Nephron (organoid): ENCODE data around the gene DDX21.
"Not testable (repeated sequence)": the region's sequence is repeated elsewhere in the genome, so short reads cannot be mapped to it uniquely, and the experiment has no call there.

Source experiments
- H3K27ac Mint-ChIP-seq, 3 experiments: 2 replicates each; pipeline ENCODE4 v1.8.0; 2020; ENCODE audit warnings: mixed read lengths in 3 of 3, mild to moderate bottlenecking in 2 of 3, moderate library complexity in 1 of 3
- H3K27me3 Mint-ChIP-seq: 2 replicates; pipeline ENCODE4 v1.8.0; 2021; ENCODE audit warnings: low read depth, mild to moderate bottlenecking, moderate library complexity, mixed read lengths
- H3K36me3 Mint-ChIP-seq: 2 replicates; pipeline ENCODE4 v1.8.0; 2020; ENCODE audit warnings: low read depth, mixed read lengths
- H3K4me1 Mint-ChIP-seq: 2 replicates; pipeline ENCODE4 v1.8.0; 2020; ENCODE audit warnings: mixed read lengths
- H3K4me3 Mint-ChIP-seq, 3 experiments: 2 replicates each; pipeline ENCODE4 v1.8.0; 2020; ENCODE audit warnings: mild to moderate bottlenecking in 3 of 3, mixed read lengths in 3 of 3, moderate library complexity in 2 of 3
- H3K9me3 Mint-ChIP-seq: 2 replicates; pipeline ENCODE4 v1.8.0; 2020; ENCODE audit warnings: mixed read lengths
- TF ChIP-seq, protein P1 (sequence below), 3 experiments: fragments of 200-600 bp; sonication (generic); IDR thresholded peaks; one replicate each; pipeline ENCODE4 v1.5.0; 2021; ENCODE audit warnings: antibody characterized with exemption in 3 of 3; ENCODE audit not compliant: unreplicated experiment in 3 of 3

Gene DDX21

DNA sequence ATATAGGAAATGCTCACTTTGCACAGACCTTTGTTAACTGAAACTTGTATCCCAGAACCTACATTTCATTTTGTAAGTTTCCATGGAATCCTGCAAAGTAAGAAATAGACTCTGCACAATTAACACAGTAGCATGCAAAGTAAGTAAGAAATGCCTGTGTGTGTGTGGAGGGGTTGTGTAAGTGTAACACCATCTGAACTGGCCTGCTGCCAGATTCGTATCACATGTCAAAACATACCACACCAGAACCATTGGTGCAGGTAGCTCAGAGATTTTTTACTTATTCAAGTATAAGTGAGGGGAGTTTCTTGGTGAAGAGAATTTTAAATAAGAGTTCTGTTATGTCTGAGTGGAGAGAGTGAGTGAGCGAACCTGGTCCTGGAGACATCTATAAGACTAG is 17.9 kb upstream of the DDX21 start:
- H3K9me3 Mint-ChIP-seq: no peaks in the 10 kb centered on the region
- no peak overlapping the region for H3K4me3 Mint-ChIP-seq
- peaks cover 5% of the 10 kb centered on the region for H3K4me1 Mint-ChIP-seq
- no peak overlapping the region for H3K27ac Mint-ChIP-seq
- peaks cover 46% of the 10 kb centered on the region for H3K36me3 Mint-ChIP-seq
- TF ChIP-seq, protein P1, sequence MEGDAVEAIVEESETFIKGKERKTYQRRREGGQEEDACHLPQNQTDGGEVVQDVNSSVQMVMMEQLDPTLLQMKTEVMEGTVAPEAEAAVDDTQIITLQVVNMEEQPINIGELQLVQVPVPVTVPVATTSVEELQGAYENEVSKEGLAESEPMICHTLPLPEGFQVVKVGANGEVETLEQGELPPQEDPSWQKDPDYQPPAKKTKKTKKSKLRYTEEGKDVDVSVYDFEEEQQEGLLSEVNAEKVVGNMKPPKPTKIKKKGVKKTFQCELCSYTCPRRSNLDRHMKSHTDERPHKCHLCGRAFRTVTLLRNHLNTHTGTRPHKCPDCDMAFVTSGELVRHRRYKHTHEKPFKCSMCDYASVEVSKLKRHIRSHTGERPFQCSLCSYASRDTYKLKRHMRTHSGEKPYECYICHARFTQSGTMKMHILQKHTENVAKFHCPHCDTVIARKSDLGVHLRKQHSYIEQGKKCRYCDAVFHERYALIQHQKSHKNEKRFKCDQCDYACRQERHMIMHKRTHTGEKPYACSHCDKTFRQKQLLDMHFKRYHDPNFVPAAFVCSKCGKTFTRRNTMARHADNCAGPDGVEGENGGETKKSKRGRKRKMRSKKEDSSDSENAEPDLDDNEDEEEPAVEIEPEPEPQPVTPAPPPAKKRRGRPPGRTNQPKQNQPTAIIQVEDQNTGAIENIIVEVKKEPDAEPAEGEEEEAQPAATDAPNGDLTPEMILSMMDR (IDR thresholded peaks at IDR 0.05; ENCODE audit: unreplicated experiment in 3 of 3): no peak
- no peaks in the 10 kb centered on the region for H3K27me3 Mint-ChIP-seq

DNA sequence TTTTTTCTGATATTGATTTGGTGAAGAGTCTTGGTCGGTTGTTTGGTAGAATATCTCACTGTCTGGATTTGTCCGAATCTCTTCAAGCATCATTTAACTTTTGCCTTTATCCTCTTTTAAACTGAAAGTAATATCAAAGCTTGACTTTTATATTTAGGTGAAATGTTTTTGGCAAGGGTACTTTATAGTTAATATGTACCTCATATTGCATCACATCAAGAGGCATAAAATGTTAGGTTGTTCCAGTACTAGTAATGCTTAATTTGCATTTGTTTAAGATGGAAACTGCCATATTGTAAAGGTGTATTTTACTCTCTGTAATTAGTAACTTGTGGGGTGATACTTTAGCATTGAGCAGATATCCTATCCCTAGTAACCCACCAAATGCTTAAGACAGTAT is 17.1 kb upstream of the DDX21 start:
- Mint-ChIP-seq H3K4me3 (no peak overlapping the region), H3K27ac (no peak overlapping the region), H3K9me3 (no peaks in the 10 kb centered on the region), H3K27me3 (no peaks in the 10 kb centered on the region), H3K36me3 (peaks cover 46% of the 10 kb centered on the region), H3K4me1 (peaks cover 5% of the 10 kb centered on the region)
- TF ChIP-seq, protein P1 (IDR thresholded peaks at IDR 0.05; ENCODE audit: unreplicated experiment in 3 of 3): no peak

DNA sequence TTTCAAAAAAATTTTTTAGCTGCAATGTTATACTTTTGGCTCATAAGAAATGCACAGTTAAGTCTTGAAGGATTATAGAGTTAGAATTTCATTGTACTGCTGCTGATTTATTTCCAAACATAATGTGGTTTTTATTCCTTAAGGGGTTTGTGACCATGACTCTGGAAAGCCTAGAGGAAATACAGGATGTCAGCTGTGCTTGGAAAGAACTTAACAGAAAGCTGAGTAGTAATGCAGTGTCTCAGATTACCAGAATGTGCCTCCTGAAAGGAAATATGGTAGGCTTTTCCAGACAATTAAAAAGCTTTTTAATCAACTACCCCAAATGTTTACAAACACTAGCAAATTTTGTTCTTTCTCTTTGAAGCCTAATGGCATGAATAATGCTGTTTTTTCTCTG is 15.1 kb upstream of the DDX21 start:
- H3K9me3 Mint-ChIP-seq, H3K27me3 Mint-ChIP-seq, H3K4me1 Mint-ChIP-seq, H3K4me3 Mint-ChIP-seq: not testable (repeated sequence)
- H3K36me3 Mint-ChIP-seq: peaks cover 38% of the 10 kb centered on the region
- peak overlapping the region in 1 of 3 experiments; percentile 60 for H3K27ac Mint-ChIP-seq

DNA sequence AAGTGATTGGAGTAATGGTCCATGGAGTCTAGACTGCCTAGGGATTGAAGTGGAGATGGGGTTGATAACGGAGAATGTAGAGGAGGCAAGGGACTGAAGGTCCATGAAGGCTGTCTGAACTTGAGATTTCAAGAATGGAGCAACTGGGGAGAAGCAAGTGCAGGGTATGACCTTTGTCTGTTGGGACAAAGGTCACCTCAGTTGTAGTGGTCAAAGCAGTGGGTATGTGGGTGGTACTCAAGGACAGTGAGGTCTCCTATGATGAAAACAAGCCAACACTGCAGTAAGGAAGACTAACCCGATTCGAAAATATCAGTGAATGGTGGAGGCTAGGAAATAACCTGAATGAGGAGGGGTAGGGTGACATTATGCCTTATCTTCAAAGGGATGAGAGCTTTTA is 5.4 kb upstream of the DDX21 start:
- peaks cover 22% of the 10 kb centered on the region for H3K36me3 Mint-ChIP-seq
- peaks cover under 1% of the 10 kb centered on the region for H3K4me1 Mint-ChIP-seq
- no peak overlapping the region for H3K27ac Mint-ChIP-seq
- H3K27me3 Mint-ChIP-seq: no peaks in the 10 kb centered on the region
- TF ChIP-seq, protein P1 (IDR thresholded peaks at IDR 0.05; ENCODE audit: unreplicated experiment in 3 of 3): no peak
- H3K4me3 Mint-ChIP-seq: no peak overlapping the region
- no peaks in the 10 kb centered on the region for H3K9me3 Mint-ChIP-seq

DNA sequence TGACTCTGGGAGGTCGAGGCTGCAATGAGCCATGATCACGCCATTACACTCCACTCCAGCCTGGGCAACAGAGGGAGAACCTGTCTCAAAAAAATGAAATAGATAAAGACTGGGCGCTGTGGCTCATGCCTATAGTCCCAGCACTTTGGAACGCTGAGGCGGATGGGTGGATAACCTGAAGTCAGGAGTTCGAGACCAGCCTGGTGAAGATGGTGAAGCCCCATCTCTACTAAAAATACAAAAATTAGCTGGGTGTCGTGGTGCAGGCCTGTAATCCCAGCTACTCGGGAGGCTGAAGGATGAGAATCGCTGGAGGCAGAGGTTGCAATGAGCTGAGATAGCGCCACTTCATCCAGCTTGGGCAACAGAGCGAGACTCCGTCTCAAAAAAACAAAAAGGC is 1.1 kb upstream of the DDX21 start:
- peaks cover 10% of the 10 kb centered on the region for H3K36me3 Mint-ChIP-seq
- peaks cover 15% of the 10 kb centered on the region for H3K4me1 Mint-ChIP-seq
- peak overlapping the region in 2 of 3 experiments; percentile 36 to 95 for H3K27ac Mint-ChIP-seq
- H3K9me3 Mint-ChIP-seq: no peaks in the 10 kb centered on the region
- H3K27me3 Mint-ChIP-seq: no peaks in the 10 kb centered on the region
- TF ChIP-seq, protein P1 (IDR thresholded peaks at IDR 0.05; ENCODE audit: unreplicated experiment in 3 of 3): no peak
- peak overlapping the region; percentile 77 to 100 (median 78) for H3K4me3 Mint-ChIP-seq

DNA sequence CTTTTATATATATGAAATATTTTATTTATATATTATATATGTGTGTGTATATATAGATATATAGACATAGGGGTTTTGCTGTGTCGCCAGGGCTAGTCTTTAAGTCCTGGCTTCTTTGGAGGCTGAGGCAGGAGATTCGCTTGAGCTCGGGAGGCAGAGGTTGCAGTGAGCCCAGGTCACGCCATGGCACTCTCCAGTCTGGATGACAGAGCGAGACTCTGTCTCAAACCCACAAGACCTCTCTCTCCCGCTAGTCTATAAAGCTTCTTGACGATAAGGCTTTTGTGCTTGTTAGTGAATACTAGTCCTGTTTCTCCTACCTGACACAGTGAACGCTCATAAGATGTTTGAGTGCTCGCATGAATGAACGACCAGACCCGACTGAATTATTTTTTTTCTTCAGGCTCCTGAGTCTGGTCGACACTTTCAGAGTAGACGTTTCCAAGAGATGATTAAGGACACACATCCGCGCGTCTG is 577 bp upstream of the DDX21 start:
- H3K4me1 Mint-ChIP-seq: peaks cover 15% of the 10 kb centered on the region
- TF ChIP-seq, protein P1 (IDR thresholded peaks at IDR 0.05; ENCODE audit: unreplicated experiment in 3 of 3): no peak
- peak overlapping the region; percentile 99 to 100 (median 99) for H3K4me3 Mint-ChIP-seq
- peak overlapping the region; percentile 85 to 95 (median 94) for H3K27ac Mint-ChIP-seq
- peaks cover 13% of the 10 kb centered on the region for H3K36me3 Mint-ChIP-seq
- H3K9me3 Mint-ChIP-seq: no peaks in the 10 kb centered on the region
- no peaks in the 10 kb centered on the region for H3K27me3 Mint-ChIP-seq
